ENCODE measurements around the gene TMEM62.

DNA sequence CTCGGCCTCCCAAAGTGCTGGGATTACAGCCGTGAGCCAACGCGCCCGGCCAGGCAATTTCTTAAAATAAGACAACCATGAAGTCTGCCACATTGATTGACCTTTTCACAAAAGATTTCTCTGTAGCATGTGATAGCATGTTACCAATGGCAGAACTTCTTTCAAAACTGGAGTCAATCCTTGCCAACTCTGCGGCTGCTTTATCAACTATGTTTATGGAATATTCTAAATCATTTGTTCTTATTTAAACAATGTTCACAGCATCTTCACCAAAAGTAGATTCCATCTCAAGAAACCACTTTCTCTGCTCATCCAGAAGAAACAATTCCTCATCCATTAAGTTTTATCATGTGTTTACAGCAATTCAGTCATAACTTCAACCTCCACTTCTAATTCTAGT lies 37.0 kb upstream of the TMEM62 start:
- TF ChIP-seq EZH2 (IDR thresholded peaks at IDR 0.05; ENCODE audit: low read length): no peak
- TF ChIP-seq, protein P1, sequence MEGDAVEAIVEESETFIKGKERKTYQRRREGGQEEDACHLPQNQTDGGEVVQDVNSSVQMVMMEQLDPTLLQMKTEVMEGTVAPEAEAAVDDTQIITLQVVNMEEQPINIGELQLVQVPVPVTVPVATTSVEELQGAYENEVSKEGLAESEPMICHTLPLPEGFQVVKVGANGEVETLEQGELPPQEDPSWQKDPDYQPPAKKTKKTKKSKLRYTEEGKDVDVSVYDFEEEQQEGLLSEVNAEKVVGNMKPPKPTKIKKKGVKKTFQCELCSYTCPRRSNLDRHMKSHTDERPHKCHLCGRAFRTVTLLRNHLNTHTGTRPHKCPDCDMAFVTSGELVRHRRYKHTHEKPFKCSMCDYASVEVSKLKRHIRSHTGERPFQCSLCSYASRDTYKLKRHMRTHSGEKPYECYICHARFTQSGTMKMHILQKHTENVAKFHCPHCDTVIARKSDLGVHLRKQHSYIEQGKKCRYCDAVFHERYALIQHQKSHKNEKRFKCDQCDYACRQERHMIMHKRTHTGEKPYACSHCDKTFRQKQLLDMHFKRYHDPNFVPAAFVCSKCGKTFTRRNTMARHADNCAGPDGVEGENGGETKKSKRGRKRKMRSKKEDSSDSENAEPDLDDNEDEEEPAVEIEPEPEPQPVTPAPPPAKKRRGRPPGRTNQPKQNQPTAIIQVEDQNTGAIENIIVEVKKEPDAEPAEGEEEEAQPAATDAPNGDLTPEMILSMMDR (optimal IDR thresholded peaks at IDR 0.05 in 1 of 3, IDR thresholded peaks at IDR 0.05 in 1 of 3, conservative IDR thresholded peaks at IDR 0.05 in 1 of 3; ENCODE audit: extremely low read depth in 1 of 3, insufficient read depth in 2 of 3, low read length in 3 of 3): no peak
